B cell (primary cell): ENCODE measurements around the gene BTNL3. TPM values are rescaled to one million over a fixed set of nuclear protein-coding genes. Genes with fewer than 3 reads are reported as not detected.
"Not testable (repeated sequence)": the region's sequence is repeated elsewhere in the genome, so short reads cannot be mapped to it uniquely, and the experiment has no call there.

Source experiments
- ATAC-seq: fragments of 200-7000 bp; cut with Tn5 transposase; one replicate; pipeline ENCODE4 v1.10.0; 2021; ENCODE audit warnings: low read depth, mild to moderate bottlenecking, moderate number of reproducible peaks, moderate library complexity
- CTCF ChIA-PET: fragments of 350-600 bp; sonication (Branson Sonifier 250); formaldehyde crosslinking; loops from one replicate; lab custom pipeline; 2021; ENCODE audit warnings: antibody characterized with exemption, inconsistent platforms; lab: Charles Lee
- POLR2A ChIA-PET: fragments of 350-600 bp; sonication (Branson Sonifier 250); formaldehyde crosslinking; loops from one replicate; lab custom pipeline; 2021; ENCODE audit warnings: antibody characterized with exemption; lab: Charles Lee
- DNase-seq: peaks from one replicate; pipeline ENCODE4 v3.0.0; 2013
- H2AFZ ChIP-seq: 2 replicates; pipeline ENCODE4 v1.6.1; 2012; ENCODE audit warnings: mild to moderate bottlenecking, low read depth, low read length; ENCODE audit not compliant: insufficient read depth, poor library complexity, severe bottlenecking
- H3K27ac ChIP-seq, 2 donors: 1 replicate in 1 of 2; 2 replicates in 1 of 2; pipeline ENCODE4 v1.5.1; 2012 to 2013; ENCODE audit warnings: low read length in 2 of 2, mild to moderate bottlenecking in 2 of 2, moderate library complexity in 1 of 2
- H3K27me3 ChIP-seq, 4 experiments: fragments of 200-600 bp in 1 of 4; sonication (generic) in 1 of 4; replicated peaks in 1 of 4; 1 replicate in 2 of 4; 2 replicates in 2 of 4; pipeline versions ENCODE4 v1.6.1 to v1.7.0; 2013 to 2016; ENCODE audit warnings: low read length in 3 of 4, mild to moderate bottlenecking in 2 of 4, mixed read lengths in 1 of 4, moderate library complexity in 1 of 4; ENCODE audit not compliant: insufficient read depth in 4 of 4, control insufficient read depth in 3 of 4; ENCODE audit errors: control extremely low read depth in 1 of 4
- H3K36me3 ChIP-seq, 2 experiments: replicated peaks in 1 of 2; 1 replicate in 1 of 2; 2 replicates in 1 of 2; pipeline versions ENCODE4 v1.6.1 to v1.7.1; 2013; ENCODE audit warnings: low read length in 1 of 2; ENCODE audit not compliant: insufficient read depth in 2 of 2, control insufficient read depth in 1 of 2; ENCODE audit errors: control extremely low read depth in 1 of 2, extremely low read depth in 1 of 2
- H3K4me1 ChIP-seq, 2 donors: fragments of 200-600 bp in 1 of 2; sonication (generic) in 1 of 2; 1 replicate in 1 of 2; 2 replicates in 1 of 2; pipeline versions ENCODE4 v1.5.1 to v1.6.1; 2013 to 2017; ENCODE audit warnings: low read length in 2 of 2; ENCODE audit not compliant: control insufficient read depth in 2 of 2, insufficient read depth in 2 of 2
- H3K4me2 ChIP-seq: replicated peaks from 2 replicates; pipeline ENCODE3; 2012; ENCODE audit warnings: mild to moderate bottlenecking, low read depth, low read length; ENCODE audit not compliant: poor library complexity, severe bottlenecking
- H3K4me3 ChIP-seq, 5 experiments: fragments of 200-600 bp in 1 of 5; sonication (generic) in 1 of 5; 1 replicate in 3 of 5; 2 replicates in 2 of 5; pipeline versions ENCODE4 v1.5.1 to v1.7.0; 2011 to 2016; ENCODE audit warnings: low read length in 4 of 5, mild to moderate bottlenecking in 4 of 5, low read depth in 2 of 5, control low read depth in 1 of 5, moderate library complexity in 1 of 5; ENCODE audit not compliant: insufficient read depth in 1 of 5; ENCODE audit errors: control extremely low read depth in 1 of 5, extremely low read depth in 1 of 5
- H3K79me2 ChIP-seq: fragments of 200-600 bp; sonication (generic); one replicate; pipeline ENCODE4 v1.6.0; 2016; ENCODE audit warnings: low read length; ENCODE audit not compliant: control insufficient read depth, insufficient read depth
- H3K9ac ChIP-seq: fragments of 200-600 bp; sonication (generic); 2 replicates; pipeline ENCODE4 v1.6.1; 2017; ENCODE audit warnings: mild to moderate bottlenecking, low read length, moderate library complexity
- H3K9me3 ChIP-seq, 3 donors: one replicate each; pipeline versions ENCODE4 v1.6.1 to v1.7.1; 2013; ENCODE audit warnings: low read length in 2 of 3; ENCODE audit not compliant: control insufficient read depth in 2 of 3, insufficient read depth in 1 of 3; ENCODE audit errors: control extremely low read depth in 1 of 3
- H4K20me1 ChIP-seq: 2 replicates; pipeline ENCODE4 v1.6.0; 2012; ENCODE audit warnings: mild to moderate bottlenecking, low read length; ENCODE audit not compliant: insufficient read depth, control insufficient read depth, poor library complexity, severe bottlenecking
- H3K27ac Mint-ChIP-seq: one replicate; pipeline ENCODE4 v1.8.0; 2021; ENCODE audit warnings: mixed read lengths
- H3K27me3 Mint-ChIP-seq: one replicate; pipeline ENCODE4 v1.8.0; 2021; ENCODE audit warnings: mixed read lengths
- H3K4me1 Mint-ChIP-seq: one replicate; pipeline ENCODE4 v1.8.0; 2021; ENCODE audit warnings: mixed read lengths
- H3K4me3 Mint-ChIP-seq: one replicate; pipeline ENCODE4 v1.8.0; 2021; ENCODE audit warnings: mixed read lengths
- H3K9me3 Mint-ChIP-seq: one replicate; pipeline ENCODE4 v1.8.0; 2022; ENCODE audit warnings: mixed read lengths; ENCODE audit not compliant: insufficient read depth
- CTCF ChIP-seq: fragments of 200-600 bp; IDR thresholded peaks from one replicate; pipeline ENCODE4 v1.8.0; 2022; ENCODE audit warnings: antibody characterized with exemption, mild to moderate bottlenecking
- EZH2 ChIP-seq: IDR thresholded peaks from 2 replicates; pipeline ENCODE4 v1.6.1; 2012; ENCODE audit warnings: borderline replicate concordance, low read depth, mild to moderate bottlenecking, moderate library complexity, low read length; ENCODE audit not compliant: insufficient read depth, poor library complexity, severe bottlenecking
- WGBS: methylation state at CpG from one replicate; pipeline ENCODE4 v1.1.5; 2013; ENCODE audit warnings: missing lambda C conversion rate; ENCODE audit not compliant: insufficient coverage; 5-methylcytosine and 5-hydroxymethylcytosine counted together
- intact Hi-C: fragments of 100-400 bp; cut with micrococcal nuclease; formaldehyde crosslinking; loops from one replicate; pipeline ENCODE4 v1.10.0; 2022
- polyA plus RNA-seq: library from polyadenylated mRNA; depleted of rRNA; stranded (reverse); fragments of >200 nt; gene quantifications from 2 replicates; pipeline ENCODE4 v1.2.3, GENCODE V29; 2012
- total RNA-seq, 2 donors: library from RNA; stranded (reverse); fragments of 120-200 nt in 1 of 2; gene quantifications; 1 replicate in 1 of 2; 2 replicates in 1 of 2; pipeline versions ENCODE4 v1.2.3 to v1.2.4, GENCODE V29; 2013 to 2022

BTNL3 gene
- total and polyA plus RNA-seq, 2 donors (not counting 1 experiment from before 2014, with no cell fraction given): not detected

- H3K9ac ChIP-seq, H3K4me1 ChIP-seq, CTCF ChIA-PET, H3K9me3 Mint-ChIP-seq, H3K27me3 ChIP-seq, H3K36me3 ChIP-seq, H3K27ac Mint-ChIP-seq, H3K4me1 Mint-ChIP-seq, H3K4me3 ChIP-seq, POLR2A ChIA-PET, ATAC-seq, H2AFZ ChIP-seq, H3K27ac ChIP-seq, H4K20me1 ChIP-seq, H3K79me2 ChIP-seq, H3K4me3 Mint-ChIP-seq, DNase-seq, H3K4me2 ChIP-seq, intact Hi-C loops: not testable (repeated sequence)
- H3K27me3 Mint-ChIP-seq: peaks cover 10% of the 10 kb centered on the region
- H3K9me3 ChIP-seq: peaks cover 3 to 12% (median 11%) of the 10 kb centered on the region in 3 donors
- 83% methylated on average over 1 of the region's 3 CpGs for WGBS
Measured at GRCh38 chr5:181017448-181017847, 28.8 kb downstream of the BTNL3 start.

- H3K4me3 ChIP-seq: no peak overlapping the region
- H4K20me1 ChIP-seq: no peaks in the 10 kb centered on the region
- POLR2A ChIA-PET: no interaction called here
- no peak overlapping the region for H3K27ac ChIP-seq
- CTCF ChIA-PET: no interaction called here
- H3K27ac Mint-ChIP-seq: no peak overlapping the region
- no peak overlapping the region for H3K4me2 ChIP-seq
- intact Hi-C loops: no loop called here
- H3K9me3 ChIP-seq: peaks cover 8 to 26% (median 14%) of the 10 kb centered on the region in 3 donors
- no peaks in the 10 kb centered on the region for H3K36me3 ChIP-seq
- H3K4me1 Mint-ChIP-seq: no peaks in the 10 kb centered on the region
- no peak overlapping the region for H2AFZ ChIP-seq
- ATAC-seq: no peak
- no peak for DNase-seq
- TF ChIP-seq CTCF (no peak), EZH2 (no peak)
- no peak overlapping the region for H3K4me3 Mint-ChIP-seq
- H3K4me1 ChIP-seq: no peaks in the 10 kb centered on the region
- peaks cover 0 to 9% (median 0%) of the 10 kb centered on the region in 4 experiments for H3K27me3 ChIP-seq
- peaks cover 26% of the 10 kb centered on the region for H3K27me3 Mint-ChIP-seq
- no peak overlapping the region for H3K9ac ChIP-seq
- H3K9me3 Mint-ChIP-seq: peaks cover 7% of the 10 kb centered on the region
- no peaks in the 10 kb centered on the region for H3K79me2 ChIP-seq
- WGBS: 91% methylated on average over 3 of the region's 3 CpGs
Measured at GRCh38 chr5:181020688-181021087, 32.0 kb downstream of the BTNL3 start.
